ENCODE results near the gene PTPRC. TPM values are rescaled to one million over a fixed set of nuclear protein-coding genes. Genes with fewer than 3 reads are reported as not detected.

PTPRC gene
- total and polyA plus RNA-seq, 2 donors (not counting 3 experiments of a cell fraction or from before 2014, with no cell fraction given), result not detected

- Histone ChIP-seq H3K4me2 (ENCODE audit: insufficient read depth, low read length) (no peak overlapping the region), H3K9me3 (replicated peaks; ENCODE audit: control insufficient read depth, insufficient read depth, low read length) (no peaks in the 10 kb centered on the region), H2AFZ (ENCODE audit: low read depth, low read length) (no peak overlapping the region), H3K36me3 (ENCODE audit: control insufficient read depth in 2 of 2, extremely low read depth in 1 of 2, insufficient read depth in 2 of 2, low read length in 2 of 2) (no peaks in the 10 kb centered on the region), H3K9me1 (replicated peaks; ENCODE audit: control insufficient read depth, extremely low read depth, insufficient read depth, low read length) (no peaks in the 10 kb centered on the region), H3K9ac (replicated peaks; ENCODE audit: extremely low read depth, insufficient read depth, low read length) (no peak overlapping the region), H3K4me3 (replicated peaks in 1 of 3; ENCODE audit: insufficient read depth in 1 of 3, low read depth in 1 of 3, low read length in 3 of 3) (no peak overlapping the region), H3K79me2 (ENCODE audit: control insufficient read depth, insufficient read depth, low read length) (no peaks in the 10 kb centered on the region), H3K4me1 (ENCODE audit: control insufficient read depth, extremely low read depth, insufficient read depth, low read length) (peaks cover 29% of the 10 kb centered on the region), H3K27me3 (ENCODE audit: control insufficient read depth in 2 of 2, insufficient read depth in 2 of 2, low read length in 2 of 2) (no peaks in the 10 kb centered on the region), H4K20me1 (replicated peaks; ENCODE audit: control insufficient read depth, extremely low read depth, insufficient read depth, low read length) (no peaks in the 10 kb centered on the region), H3K27ac (ENCODE audit: insufficient read depth, low read depth, low read length) (no peak overlapping the region)
- DNase-seq (ENCODE audit: low read depth, low spot score), result no peak
- dilution Hi-C loops (cut with MboI; ENCODE audit: extremely low pct_ligation_motif_present, low sequenced_read_pairs) (no loop called here), intact Hi-C loops (cut with micrococcal nuclease) (no loop called here)
- BruUV-seq (replicated peaks), result no TSS peak
- CTCF ChIA-PET, result interaction anchor here (1.2 to 3.3 kb wide), 4 partner anchors 340 to 690 kb away, joined by 4 to 21 read pairs (median 16); no protein-coding TSS in a partner anchor
- POLR2A ChIA-PET, result no interaction called here
- FAIRE-seq, result no peak
- TF ChIP-seq GATA2 (IDR thresholded peaks at IDR 0.05; ENCODE audit: insufficient read depth, insufficient read length, low read depth, low read length), result no peak
- no peak for TF ChIP-seq CTCF (IDR thresholded peaks at IDR 0.05; ENCODE audit: extremely low read depth in 1 of 2, insufficient read depth in 1 of 2, low read depth in 1 of 2, low read length in 2 of 2)
- no peak for TF ChIP-seq POLR2A (IDR thresholded peaks at IDR 0.05; ENCODE audit: low read depth, low read length)
- TF ChIP-seq EZH2 (IDR thresholded peaks at IDR 0.05; ENCODE audit: borderline replicate concordance, low read depth, low read length, severe bottlenecking), result no peak
- TF ChIP-seq MYC (IDR thresholded peaks at IDR 0.05; ENCODE audit: low read depth, low read length), result no peak
- TF ChIP-seq JUN (IDR thresholded peaks at IDR 0.05; ENCODE audit: borderline replicate concordance, insufficient read depth, insufficient read length, low read depth), result no peak
- no peak for TF ChIP-seq MAX (IDR thresholded peaks at IDR 0.05; ENCODE audit: insufficient read depth, insufficient read length)
- TF ChIP-seq FOS (IDR thresholded peaks at IDR 0.05; ENCODE audit: borderline replicate concordance, insufficient read depth, low read length), result no peak
- TF ChIP-seq POLR2AphosphoS5 (IDR thresholded peaks at IDR 0.05; ENCODE audit: insufficient read depth, low read depth, low read length), result no peak
Measured at GRCh38 chr1:198773523-198773922, 134.7 kb downstream of the PTPRC start.
